ENCODE results near the gene LRRN2.
"Not testable (repeated sequence)": the region's sequence is repeated elsewhere in the genome, so short reads cannot be mapped to it uniquely, and the experiment has no call there.

- not testable (repeated sequence) for TF ChIP-seq ZFP3 (CRISPR knock-in tag; IDR thresholded peaks at IDR 0.05); PATZ1 (CRISPR knock-in tag; IDR thresholded peaks at IDR 0.05; ENCODE audit: borderline replicate concordance); ZNF70 (CRISPR knock-in tag; IDR thresholded peaks at IDR 0.05); TOX (CRISPR knock-in tag; IDR thresholded peaks at IDR 0.05; ENCODE audit: borderline replicate concordance); ZC3H10 (CRISPR knock-in tag; IDR thresholded peaks at IDR 0.05); RARB (CRISPR knock-in tag; IDR thresholded peaks at IDR 0.05); ARNTL (CRISPR knock-in tag; IDR thresholded peaks at IDR 0.05; ENCODE audit: borderline replicate concordance, low read depth); ZFP30 (CRISPR knock-in tag; IDR thresholded peaks at IDR 0.05); OSR1 (CRISPR knock-in tag; IDR thresholded peaks at IDR 0.05); ISL1 (CRISPR knock-in tag; IDR thresholded peaks at IDR 0.05); SNAI2 (CRISPR knock-in tag; IDR thresholded peaks at IDR 0.05)
Observed at GRCh38 chr1:204691328-204691730, 5.8 kb upstream of the LRRN2 start.

Measured in SK-N-SH treated with all-trans-retinoic acid at 6 μM for 48 hours (cell line).